ENCODE results near the gene CCR9.

DNA sequence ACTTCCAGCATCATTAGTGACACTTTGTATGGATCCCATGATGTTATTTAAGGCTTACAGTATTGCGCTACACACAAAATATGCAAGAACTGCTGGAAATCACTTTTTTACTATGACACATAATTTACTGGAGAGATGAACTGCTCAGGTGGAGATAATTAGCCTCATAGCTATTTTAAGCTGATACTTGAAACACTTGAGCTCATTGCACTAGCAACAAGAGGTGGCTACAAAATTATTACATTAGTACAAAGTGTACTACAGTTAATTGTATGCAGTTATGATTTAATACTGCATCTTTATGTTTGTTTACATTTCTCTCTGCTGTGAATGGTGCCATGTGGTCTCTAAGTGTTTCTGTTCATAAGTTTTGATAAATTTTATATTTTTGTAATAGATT is 38.0 kb upstream of the CCR9 start:
- TF ChIP-seq, protein P1, sequence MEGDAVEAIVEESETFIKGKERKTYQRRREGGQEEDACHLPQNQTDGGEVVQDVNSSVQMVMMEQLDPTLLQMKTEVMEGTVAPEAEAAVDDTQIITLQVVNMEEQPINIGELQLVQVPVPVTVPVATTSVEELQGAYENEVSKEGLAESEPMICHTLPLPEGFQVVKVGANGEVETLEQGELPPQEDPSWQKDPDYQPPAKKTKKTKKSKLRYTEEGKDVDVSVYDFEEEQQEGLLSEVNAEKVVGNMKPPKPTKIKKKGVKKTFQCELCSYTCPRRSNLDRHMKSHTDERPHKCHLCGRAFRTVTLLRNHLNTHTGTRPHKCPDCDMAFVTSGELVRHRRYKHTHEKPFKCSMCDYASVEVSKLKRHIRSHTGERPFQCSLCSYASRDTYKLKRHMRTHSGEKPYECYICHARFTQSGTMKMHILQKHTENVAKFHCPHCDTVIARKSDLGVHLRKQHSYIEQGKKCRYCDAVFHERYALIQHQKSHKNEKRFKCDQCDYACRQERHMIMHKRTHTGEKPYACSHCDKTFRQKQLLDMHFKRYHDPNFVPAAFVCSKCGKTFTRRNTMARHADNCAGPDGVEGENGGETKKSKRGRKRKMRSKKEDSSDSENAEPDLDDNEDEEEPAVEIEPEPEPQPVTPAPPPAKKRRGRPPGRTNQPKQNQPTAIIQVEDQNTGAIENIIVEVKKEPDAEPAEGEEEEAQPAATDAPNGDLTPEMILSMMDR (conservative IDR thresholded peaks at IDR 0.05; ENCODE audit: low read length) = no peak
- TF ChIP-seq EZH2phosphoT487 (IDR thresholded peaks at IDR 0.05; ENCODE audit: borderline replicate concordance) = no peak

Measured in Loucy (cell line).